ENCODE data around the gene RAG1. TPM values are rescaled to one million over a fixed set of nuclear protein-coding genes. Genes with fewer than 3 reads are reported as not detected.

The RAG1 gene
- total RNA-seq, 2 experiments from 2014 or later: 0.10 to 0.25 TPM

GRCh38 chr11:36598051-36598450 is 30.2 kb downstream of the RAG1 start, which contains the start of gene RAG2:
Gene RAG2 (minus strand): TSS chr11:36598236. CDS start chr11:36594168, 4,068 bp downstream.
- Mint-ChIP-seq H3K4me1 (peaks cover 9% of the 10 kb centered on the region), H3K27me3 (peaks cover 26% of the 10 kb centered on the region), H3K27ac (no peak within 1 kb of the TSS), H3K36me3 (ENCODE audit: low read depth) (no peaks in the 10 kb centered on the region), H3K4me3 (no peak within 1 kb of the TSS), H3K9me3 (no peaks in the 10 kb centered on the region)
- ChIA-PET CTCF (no interaction called here), POLR2A (no interaction called here)
- no peak for DNase-seq

DNA sequence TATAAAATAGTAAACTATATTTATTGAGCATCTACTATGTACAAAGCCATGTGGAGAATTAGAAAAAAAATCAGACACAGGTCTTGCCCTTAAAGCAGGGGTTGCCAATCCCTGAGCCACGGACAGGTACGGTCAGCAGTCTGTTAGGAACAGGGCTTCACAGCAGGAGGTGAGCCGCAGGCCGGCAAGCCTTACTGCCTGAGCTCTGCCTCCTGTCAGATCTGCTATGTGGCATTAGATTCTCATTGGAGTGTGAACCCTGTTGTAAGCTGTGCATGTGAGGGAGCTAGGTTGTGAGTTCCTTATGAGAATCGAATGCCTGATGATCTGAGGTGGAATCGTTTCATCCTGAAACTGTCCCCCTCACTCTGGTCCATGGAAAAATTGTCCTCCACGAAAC is 32.4 kb downstream of the RAG1 start:
- Mint-ChIP-seq H3K9me3 (no peaks in the 10 kb centered on the region), H3K4me1 (peaks cover 2% of the 10 kb centered on the region), H3K27ac (no peak overlapping the region), H3K27me3 (peaks cover 7% of the 10 kb centered on the region), H3K4me3 (no peak overlapping the region), H3K36me3 (ENCODE audit: low read depth) (no peaks in the 10 kb centered on the region)
- POLR2A ChIA-PET: no interaction called here
- DNase-seq: no peak
- CTCF ChIA-PET: no interaction called here

DNA sequence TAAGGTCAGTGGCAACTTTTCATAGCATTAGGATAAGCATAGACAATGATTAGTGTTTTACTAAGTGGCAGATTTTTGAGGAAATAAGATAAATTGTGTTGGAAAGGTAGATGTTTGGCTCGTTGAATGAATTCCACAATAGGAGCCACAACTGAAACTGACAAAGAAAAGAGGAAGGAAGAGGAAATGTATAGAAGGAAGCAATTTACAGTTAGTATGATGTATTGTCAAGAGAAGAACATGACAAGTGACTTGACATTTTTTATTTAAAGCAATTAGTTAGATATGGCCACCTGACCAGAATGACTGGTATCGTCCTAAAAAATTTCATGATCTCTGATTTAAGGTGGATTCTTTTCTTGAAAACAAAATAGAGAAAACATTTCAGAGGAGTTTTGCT is 33.3 kb downstream of the RAG1 start:
- Mint-ChIP-seq H3K27ac (no peak overlapping the region), H3K27me3 (peaks cover 10% of the 10 kb centered on the region), H3K4me3 (no peak overlapping the region), H3K9me3 (no peaks in the 10 kb centered on the region), H3K4me1 (peaks cover 2% of the 10 kb centered on the region), H3K36me3 (ENCODE audit: low read depth) (no peaks in the 10 kb centered on the region)
- POLR2A ChIA-PET: no interaction called here
- CTCF ChIA-PET: no interaction called here
- DNase-seq: no peak

- DNase-seq: no peak
- POLR2A ChIA-PET: no interaction called here
- Mint-ChIP-seq H3K36me3 (ENCODE audit: low read depth) (no peaks in the 10 kb centered on the region), H3K9me3 (no peaks in the 10 kb centered on the region), H3K4me3 (no peak overlapping the region), H3K27ac (no peak overlapping the region), H3K27me3 (peaks cover 8% of the 10 kb centered on the region), H3K4me1 (no peaks in the 10 kb centered on the region)
- CTCF ChIA-PET: interaction anchor here (1.0 kb wide), 1 partner anchor 12 kb away, joined by 4 read pairs; no protein-coding TSS in a partner anchor
Observed at GRCh38 chr11:36602135-36602534, 34.3 kb downstream of the RAG1 start.

DNA sequence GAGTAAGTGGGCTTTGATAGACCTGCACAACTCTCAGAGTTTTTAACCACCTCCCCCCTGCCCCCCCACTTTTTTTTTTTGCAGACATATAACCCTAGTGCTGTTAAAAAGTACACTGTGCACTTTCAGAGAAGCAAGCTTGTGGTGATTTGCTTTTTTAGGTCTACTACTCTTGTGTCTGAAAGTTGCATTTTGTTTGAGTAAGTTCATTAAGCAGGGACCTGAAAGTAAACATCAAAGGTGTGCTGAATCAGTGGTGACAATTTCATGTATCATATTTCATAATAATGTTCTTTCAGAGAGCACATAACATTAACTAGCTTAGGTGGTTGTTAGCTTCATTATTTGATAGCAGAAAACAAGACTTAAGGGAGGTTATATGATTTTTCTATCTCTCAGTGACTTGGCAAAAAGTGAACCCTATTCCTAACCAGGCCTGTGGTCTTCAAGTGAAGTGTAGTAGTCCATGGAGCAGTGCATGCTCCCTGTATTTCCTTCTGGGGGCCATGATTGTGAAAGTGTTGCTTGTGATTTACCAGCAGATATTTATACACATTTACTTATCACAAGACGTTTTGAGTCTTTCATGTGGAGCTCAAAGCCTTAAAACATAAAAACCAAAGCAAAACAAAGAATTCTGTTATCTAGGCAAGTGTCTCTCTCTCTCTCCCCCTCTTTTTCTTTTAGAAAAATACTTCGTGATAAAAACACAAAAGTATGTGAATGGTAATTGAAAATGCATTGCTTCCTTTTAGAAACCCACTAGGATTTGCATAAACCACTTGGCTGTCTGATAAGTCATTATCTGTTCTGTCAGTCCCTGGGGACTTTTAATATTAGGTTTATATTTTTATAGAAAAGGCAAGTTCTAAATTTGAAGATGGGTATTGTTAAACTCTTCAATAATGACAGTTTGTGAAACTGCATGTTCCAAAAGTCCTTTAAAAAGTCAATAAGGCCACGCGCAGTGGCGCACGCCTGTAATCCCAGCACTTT is 37.7 kb downstream of the RAG1 start:
- no peak for DNase-seq
- no peak overlapping the region for H3K27ac Mint-ChIP-seq
- H3K36me3 Mint-ChIP-seq (ENCODE audit: low read depth): no peaks in the 10 kb centered on the region
- no peaks in the 10 kb centered on the region for H3K9me3 Mint-ChIP-seq
- no peak overlapping the region for H3K4me3 Mint-ChIP-seq
- H3K4me1 Mint-ChIP-seq: no peaks in the 10 kb centered on the region
- CTCF ChIA-PET: no interaction called here
- peaks cover 20% of the 10 kb centered on the region for H3K27me3 Mint-ChIP-seq
- POLR2A ChIA-PET: no interaction called here

DNA sequence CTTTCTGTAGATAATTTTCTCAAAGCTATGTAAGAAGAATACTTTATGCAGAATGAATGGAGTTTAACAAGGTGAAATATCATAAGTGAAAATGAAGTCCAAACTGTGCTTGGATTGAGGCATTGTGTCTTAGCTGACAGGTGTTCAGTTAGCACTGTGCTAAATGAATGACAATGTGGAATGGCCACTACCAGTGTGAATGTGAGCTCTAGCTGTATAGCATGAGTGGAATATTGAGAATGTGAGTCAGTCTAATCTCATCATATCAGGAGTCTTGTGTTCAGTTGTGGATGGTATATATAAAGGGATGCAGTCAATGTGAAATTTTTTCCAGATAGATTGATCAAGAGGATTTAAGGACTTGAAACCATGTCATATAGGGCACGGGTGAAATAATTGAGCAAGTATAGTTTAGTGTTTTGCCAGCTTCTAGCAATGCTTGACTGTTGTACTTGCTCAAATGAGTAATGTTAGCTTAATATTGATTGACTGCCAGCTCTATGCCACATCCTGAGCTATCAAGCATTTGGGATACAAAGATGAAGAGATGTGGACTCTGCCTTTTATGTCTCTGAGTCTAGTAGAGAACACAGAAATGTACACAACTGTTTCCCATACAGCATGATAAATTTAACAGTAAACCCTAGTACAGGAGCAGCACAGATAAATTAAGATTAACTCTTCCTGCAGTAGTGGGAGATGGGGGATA is 40.8 kb downstream of the RAG1 start:
- Mint-ChIP-seq H3K27me3 (peaks cover 16% of the 10 kb centered on the region), H3K27ac (no peak overlapping the region), H3K36me3 (ENCODE audit: low read depth) (no peaks in the 10 kb centered on the region), H3K9me3 (no peaks in the 10 kb centered on the region), H3K4me1 (no peaks in the 10 kb centered on the region), H3K4me3 (no peak overlapping the region)
- no peak for DNase-seq
- POLR2A ChIA-PET: no interaction called here
- CTCF ChIA-PET: no interaction called here

DNA sequence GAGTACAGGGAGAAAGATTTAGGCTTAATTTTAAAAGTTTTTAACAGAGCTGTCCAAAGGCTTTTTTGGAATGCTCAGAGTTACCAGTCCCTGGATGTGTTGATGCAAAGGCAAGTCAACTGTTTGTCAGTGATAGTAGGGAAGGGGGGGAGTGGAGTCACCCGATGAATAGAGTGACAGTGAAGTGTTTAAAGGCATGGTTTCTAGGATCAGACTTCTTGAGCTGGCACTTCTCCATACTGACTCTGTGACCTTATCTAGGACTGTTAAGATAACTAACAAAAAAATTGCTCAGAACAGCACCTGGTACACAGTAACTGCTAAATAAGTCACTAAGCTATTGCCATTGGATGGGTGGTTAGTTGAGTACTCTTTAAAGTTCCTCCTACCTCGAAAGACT is 41.6 kb downstream of the RAG1 start:
- H3K27me3 Mint-ChIP-seq: peaks cover 16% of the 10 kb centered on the region
- H3K9me3 Mint-ChIP-seq: no peaks in the 10 kb centered on the region
- H3K27ac Mint-ChIP-seq: no peak overlapping the region
- H3K4me1 Mint-ChIP-seq: no peaks in the 10 kb centered on the region
- no peak for DNase-seq
- CTCF ChIA-PET: no interaction called here
- no peaks in the 10 kb centered on the region for H3K36me3 Mint-ChIP-seq (ENCODE audit: low read depth)
- POLR2A ChIA-PET: no interaction called here
- no peak overlapping the region for H3K4me3 Mint-ChIP-seq

GRCh38 chr11:36615826-36616225 is 48.0 kb downstream of the RAG1 start:
- H3K4me1 Mint-ChIP-seq: peaks cover 2% of the 10 kb centered on the region
- POLR2A ChIA-PET: no interaction called here
- no peak overlapping the region for H3K27ac Mint-ChIP-seq
- H3K4me3 Mint-ChIP-seq: no peak overlapping the region
- no peak for DNase-seq
- H3K36me3 Mint-ChIP-seq (ENCODE audit: low read depth): no peaks in the 10 kb centered on the region
- no peaks in the 10 kb centered on the region for H3K9me3 Mint-ChIP-seq
- H3K27me3 Mint-ChIP-seq: peaks cover 5% of the 10 kb centered on the region
- CTCF ChIA-PET: no interaction called here

GRCh38 chr11:36617543-36618362 is 49.9 kb downstream of the RAG1 start:
- Mint-ChIP-seq H3K9me3 (no peaks in the 10 kb centered on the region), H3K4me3 (no peak overlapping the region), H3K36me3 (ENCODE audit: low read depth) (no peaks in the 10 kb centered on the region), H3K27ac (no peak overlapping the region), H3K27me3 (peaks cover 10% of the 10 kb centered on the region), H3K4me1 (peaks cover 2% of the 10 kb centered on the region)
- ChIA-PET POLR2A (no interaction called here), CTCF (no interaction called here)
- no peak for DNase-seq

GRCh38 chr11:36618363-36619047 is 50.7 kb downstream of the RAG1 start:
- no peaks in the 10 kb centered on the region for H3K36me3 Mint-ChIP-seq (ENCODE audit: low read depth)
- ChIA-PET POLR2A (no interaction called here), CTCF (no interaction called here)
- H3K27me3 Mint-ChIP-seq: peaks cover 10% of the 10 kb centered on the region
- DNase-seq: no peak
- no peak overlapping the region for H3K27ac Mint-ChIP-seq
- H3K4me3 Mint-ChIP-seq: no peak overlapping the region
- H3K4me1 Mint-ChIP-seq: peaks cover 2% of the 10 kb centered on the region
- H3K9me3 Mint-ChIP-seq: no peaks in the 10 kb centered on the region

DNA sequence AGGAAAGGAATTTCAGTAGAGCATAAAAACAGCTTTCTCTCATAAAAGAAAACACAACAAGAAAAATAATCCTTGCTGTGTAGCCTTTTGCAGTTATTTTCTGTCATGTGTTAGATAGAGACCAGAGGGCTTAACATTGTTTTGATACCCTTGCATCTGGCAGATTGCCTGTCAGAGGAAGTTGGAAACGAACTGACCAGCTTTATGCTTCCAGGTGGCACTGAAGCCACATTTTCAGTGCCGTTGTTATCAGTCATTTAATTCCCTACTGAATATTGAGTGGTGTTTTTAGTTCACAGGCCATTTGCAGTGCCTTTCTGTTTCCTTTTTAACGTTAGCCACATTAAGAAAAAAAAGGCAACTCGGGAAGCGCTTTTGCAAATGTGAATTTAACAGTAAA is 51.7 kb downstream of the RAG1 start:
- Mint-ChIP-seq H3K4me3 (no peak overlapping the region), H3K9me3 (no peaks in the 10 kb centered on the region), H3K4me1 (peaks cover 2% of the 10 kb centered on the region), H3K27ac (no peak overlapping the region), H3K36me3 (ENCODE audit: low read depth) (no peaks in the 10 kb centered on the region), H3K27me3 (peaks cover 10% of the 10 kb centered on the region)
- ChIA-PET POLR2A (interaction anchor here (0.7 kb wide), 1 partner anchor 1290 kb away, joined by 3 read pairs; no protein-coding TSS in a partner anchor), CTCF (no interaction called here)
- DNase-seq: no peak

GRCh38 chr11:36620246-36620645 is 52.4 kb downstream of the RAG1 start:
- Mint-ChIP-seq H3K4me3 (no peak overlapping the region), H3K36me3 (ENCODE audit: low read depth) (no peaks in the 10 kb centered on the region), H3K9me3 (no peaks in the 10 kb centered on the region), H3K27me3 (peaks cover 10% of the 10 kb centered on the region), H3K4me1 (peaks cover 2% of the 10 kb centered on the region), H3K27ac (no peak overlapping the region)
- no peak for DNase-seq
- ChIA-PET POLR2A (no interaction called here), CTCF (no interaction called here)
